ENCODE data around the gene MMP24OS.
"Not testable (repeated sequence)": the region's sequence is repeated elsewhere in the genome, so short reads cannot be mapped to it uniquely, and the experiment has no call there.

The MMP24OS gene

DNA sequence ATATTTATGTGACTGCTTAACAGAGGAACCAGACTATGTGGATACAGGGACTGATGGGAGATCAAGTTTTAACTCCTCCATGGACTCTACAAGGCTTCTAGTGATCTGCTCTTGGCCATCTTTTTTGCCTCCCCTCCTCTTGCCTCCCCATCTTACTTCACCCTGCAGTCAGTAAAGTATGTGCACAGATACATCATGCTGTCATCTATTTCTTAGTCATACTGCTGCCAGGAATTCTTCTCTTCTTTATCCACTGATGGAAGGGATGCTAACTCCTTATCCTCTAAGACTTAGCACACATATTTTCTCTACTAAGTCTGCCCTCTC is 41.9 kb upstream of the MMP24OS start:
- TF ChIP-seq, protein P1, sequence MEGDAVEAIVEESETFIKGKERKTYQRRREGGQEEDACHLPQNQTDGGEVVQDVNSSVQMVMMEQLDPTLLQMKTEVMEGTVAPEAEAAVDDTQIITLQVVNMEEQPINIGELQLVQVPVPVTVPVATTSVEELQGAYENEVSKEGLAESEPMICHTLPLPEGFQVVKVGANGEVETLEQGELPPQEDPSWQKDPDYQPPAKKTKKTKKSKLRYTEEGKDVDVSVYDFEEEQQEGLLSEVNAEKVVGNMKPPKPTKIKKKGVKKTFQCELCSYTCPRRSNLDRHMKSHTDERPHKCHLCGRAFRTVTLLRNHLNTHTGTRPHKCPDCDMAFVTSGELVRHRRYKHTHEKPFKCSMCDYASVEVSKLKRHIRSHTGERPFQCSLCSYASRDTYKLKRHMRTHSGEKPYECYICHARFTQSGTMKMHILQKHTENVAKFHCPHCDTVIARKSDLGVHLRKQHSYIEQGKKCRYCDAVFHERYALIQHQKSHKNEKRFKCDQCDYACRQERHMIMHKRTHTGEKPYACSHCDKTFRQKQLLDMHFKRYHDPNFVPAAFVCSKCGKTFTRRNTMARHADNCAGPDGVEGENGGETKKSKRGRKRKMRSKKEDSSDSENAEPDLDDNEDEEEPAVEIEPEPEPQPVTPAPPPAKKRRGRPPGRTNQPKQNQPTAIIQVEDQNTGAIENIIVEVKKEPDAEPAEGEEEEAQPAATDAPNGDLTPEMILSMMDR (IDR thresholded peaks at IDR 0.05; ENCODE audit: borderline replicate concordance, insufficient read depth, low read depth, low read length): no peak
- no peak overlapping the region for H3K4me3 ChIP-seq (ENCODE audit: low read depth, low read length)

DNA sequence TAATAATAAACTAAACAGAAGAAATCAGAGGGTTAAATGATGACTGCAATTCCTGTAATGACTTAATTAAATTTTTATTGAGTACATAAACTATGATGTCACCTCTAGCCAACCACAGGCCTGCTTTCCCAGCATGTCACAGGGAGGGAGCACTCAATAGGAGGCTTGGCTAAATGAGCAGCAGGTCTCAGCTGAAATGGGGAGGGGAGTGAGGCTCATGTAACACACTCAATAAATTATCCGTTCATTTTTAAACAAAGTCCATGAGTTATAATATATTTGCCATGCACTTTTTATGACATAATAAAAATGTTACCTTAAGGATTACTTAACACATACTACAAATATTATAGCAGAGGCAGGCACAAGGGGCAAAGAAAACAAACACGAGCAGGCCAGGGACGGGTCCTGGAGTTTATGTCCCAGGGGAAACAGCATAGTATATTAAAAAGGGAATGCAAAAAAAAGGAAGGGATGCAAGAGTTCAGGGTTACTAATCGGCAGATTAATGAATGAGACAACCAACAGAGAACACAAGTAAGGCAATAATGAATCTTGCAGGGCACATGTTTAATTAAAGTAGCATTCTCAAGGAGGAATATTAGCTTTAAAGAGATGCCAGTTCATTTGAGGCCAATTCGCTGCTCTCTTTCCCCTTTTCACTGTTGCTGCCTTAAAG is 41.4 kb upstream of the MMP24OS start:
- no peak overlapping the region for H3K4me3 ChIP-seq (ENCODE audit: low read depth, low read length)

DNA sequence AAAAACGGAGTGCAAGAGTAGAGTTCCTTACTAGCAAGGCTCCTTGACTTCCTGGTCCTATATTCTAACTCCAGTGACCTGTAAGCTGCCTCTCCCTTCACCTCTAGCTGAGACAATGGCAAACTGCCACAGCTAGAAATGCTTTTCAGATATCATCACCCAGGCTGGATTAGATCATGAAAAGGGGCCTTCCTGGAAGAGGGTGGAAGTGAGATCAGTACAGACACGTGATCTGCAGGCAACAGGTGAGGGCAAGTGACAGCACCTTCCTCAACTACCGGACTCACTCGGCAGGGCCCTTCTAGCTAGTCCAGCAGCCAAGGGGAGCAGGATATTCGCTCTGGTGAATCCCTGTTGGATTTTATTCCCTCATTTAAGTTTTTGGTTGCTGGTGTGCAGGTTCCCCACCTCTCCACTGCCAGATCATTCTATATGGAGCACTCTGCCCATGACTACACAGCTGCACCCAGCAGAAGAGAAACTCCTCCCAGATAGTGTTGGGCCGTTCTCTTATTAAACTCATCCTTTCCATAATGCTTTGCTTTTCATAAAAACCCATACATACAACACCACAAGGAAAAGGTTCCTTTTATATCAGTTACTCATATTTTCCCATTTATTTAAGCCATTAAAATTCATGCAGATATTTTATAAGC is 40.7 kb upstream of the MMP24OS start:
- TF ChIP-seq, protein P1 (IDR thresholded peaks at IDR 0.05; ENCODE audit: borderline replicate concordance, insufficient read depth, low read depth, low read length): no peak

More for the DNA sequence above, 41.4 kb upstream of the MMP24OS start:
- TF ChIP-seq, protein P1 (IDR thresholded peaks at IDR 0.05; ENCODE audit: borderline replicate concordance, insufficient read depth, low read depth, low read length): no peak

DNA sequence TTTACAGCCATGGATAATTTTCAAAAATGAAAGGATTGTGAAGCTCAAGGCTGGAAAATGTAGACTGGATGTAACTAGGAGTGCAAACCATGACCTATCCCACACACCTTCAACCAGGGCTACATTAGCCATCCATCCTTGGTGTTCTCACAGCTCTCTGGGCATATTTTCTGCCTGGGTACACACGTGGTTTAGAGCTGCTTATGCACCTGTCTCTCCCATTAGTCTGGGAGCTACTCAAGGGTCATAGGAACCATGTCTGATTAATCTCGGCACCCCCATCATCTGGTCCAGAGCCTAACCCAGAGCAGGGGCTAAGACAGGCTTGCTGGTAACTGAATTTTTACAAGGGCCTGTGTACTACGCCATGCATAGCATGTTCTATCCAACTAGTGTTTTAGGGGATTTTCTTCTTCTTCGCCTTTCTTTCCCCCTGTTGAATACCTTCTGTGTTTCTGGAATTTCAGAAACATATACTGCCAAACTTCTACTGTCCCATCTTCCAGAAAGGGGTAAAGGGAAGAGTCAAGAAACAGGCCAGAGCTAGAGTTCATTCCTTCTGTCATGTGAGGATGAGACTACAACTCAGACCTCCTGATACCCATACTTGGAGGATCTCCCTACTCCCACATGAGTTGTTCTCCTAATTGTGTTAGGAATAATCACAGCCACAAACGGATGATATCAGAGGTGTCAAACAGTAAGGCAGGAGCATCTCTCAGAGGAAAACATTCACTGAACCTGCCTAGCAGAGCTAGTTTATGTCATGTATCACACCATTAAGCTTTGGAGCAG is 39.7 kb upstream of the MMP24OS start:
- no peak overlapping the region for H3K4me3 ChIP-seq (ENCODE audit: low read depth, low read length)
- TF ChIP-seq, protein P1 (IDR thresholded peaks at IDR 0.05; ENCODE audit: borderline replicate concordance, insufficient read depth, low read depth, low read length): no peak

More for the DNA sequence above, 40.7 kb upstream of the MMP24OS start:
- no peak overlapping the region for H3K4me3 ChIP-seq (ENCODE audit: low read depth, low read length)

GRCh38 chr20:35316086-35316485 is 38.2 kb upstream of the MMP24OS start:
- TF ChIP-seq, protein P1 (IDR thresholded peaks at IDR 0.05; ENCODE audit: borderline replicate concordance, insufficient read depth, low read depth, low read length): no peak
- no peak overlapping the region for H3K4me3 ChIP-seq (ENCODE audit: low read depth, low read length)

DNA sequence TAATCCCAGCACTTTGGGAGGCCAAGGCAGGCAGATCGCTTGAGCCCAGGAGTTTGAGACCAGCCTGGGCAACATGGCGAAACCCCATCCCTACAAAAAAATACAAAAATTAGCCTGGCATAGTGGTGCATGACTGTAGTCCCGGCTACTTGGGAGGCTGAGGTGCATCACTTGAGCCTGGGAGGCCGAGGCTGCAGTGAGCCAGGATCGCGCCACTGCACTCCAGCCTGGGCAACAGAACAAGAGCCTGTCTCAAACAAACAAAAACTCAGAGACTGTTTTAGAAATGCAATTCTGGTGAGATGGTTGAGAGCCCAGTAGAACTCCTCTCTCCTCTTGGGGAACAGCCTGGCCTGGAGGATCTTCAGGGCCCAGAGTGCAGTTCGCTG is 37.7 kb upstream of the MMP24OS start:
- H3K4me3 ChIP-seq (ENCODE audit: low read depth, low read length): not testable (repeated sequence)

GRCh38 chr20:35314816-35315631 is 37.1 kb upstream of the MMP24OS start:
- no peak overlapping the region for H3K4me3 ChIP-seq (ENCODE audit: low read depth, low read length)

More at GRCh38 chr20:35314816-35315631, 37.1 kb upstream of the MMP24OS start:
- TF ChIP-seq, protein P1 (IDR thresholded peaks at IDR 0.05; ENCODE audit: borderline replicate concordance, insufficient read depth, low read depth, low read length): no peak
